Superior temporal gyrus (tissue), 1 donor: ENCODE data around the gene NPIPB6.
A peak's percentile ranks its signal among the peaks of the same experiment; 100 is the strongest.
"Not testable (repeated sequence)": the region's sequence is repeated elsewhere in the genome, so short reads cannot be mapped to it uniquely, and the experiment has no call there.

Source experiments
- DNase-seq: peaks from one replicate; pipeline ENCODE4 v3.0.0-alpha.2; 2016; ENCODE audit errors: extremely low spot score

The NPIPB6 gene

DNA sequence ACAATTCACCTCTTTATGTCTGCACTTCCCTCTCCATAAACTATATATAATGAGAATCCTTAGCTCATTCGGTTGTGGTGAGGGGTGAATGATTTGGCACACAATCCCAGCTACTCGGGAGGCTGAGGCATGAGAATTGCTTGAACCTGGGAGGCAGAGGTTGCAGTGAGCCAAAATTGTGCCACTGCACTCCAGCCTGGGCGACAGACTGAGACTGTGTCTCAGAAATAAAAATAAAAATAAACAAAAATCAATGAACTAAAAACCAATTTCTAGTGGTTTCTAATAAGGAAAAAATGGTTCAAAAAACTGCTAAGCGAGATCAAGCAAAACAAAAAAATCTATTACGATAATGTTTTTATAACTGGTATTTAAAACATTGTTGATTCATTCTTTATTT lies at the start of gene NPIPB6:
Gene NPIPB6 (minus strand): TSS at position 101 of the 400 bp plus-strand sequence. CDS start 686 bp downstream, outside the sequence.
- not testable (repeated sequence) for DNase-seq

DNA sequence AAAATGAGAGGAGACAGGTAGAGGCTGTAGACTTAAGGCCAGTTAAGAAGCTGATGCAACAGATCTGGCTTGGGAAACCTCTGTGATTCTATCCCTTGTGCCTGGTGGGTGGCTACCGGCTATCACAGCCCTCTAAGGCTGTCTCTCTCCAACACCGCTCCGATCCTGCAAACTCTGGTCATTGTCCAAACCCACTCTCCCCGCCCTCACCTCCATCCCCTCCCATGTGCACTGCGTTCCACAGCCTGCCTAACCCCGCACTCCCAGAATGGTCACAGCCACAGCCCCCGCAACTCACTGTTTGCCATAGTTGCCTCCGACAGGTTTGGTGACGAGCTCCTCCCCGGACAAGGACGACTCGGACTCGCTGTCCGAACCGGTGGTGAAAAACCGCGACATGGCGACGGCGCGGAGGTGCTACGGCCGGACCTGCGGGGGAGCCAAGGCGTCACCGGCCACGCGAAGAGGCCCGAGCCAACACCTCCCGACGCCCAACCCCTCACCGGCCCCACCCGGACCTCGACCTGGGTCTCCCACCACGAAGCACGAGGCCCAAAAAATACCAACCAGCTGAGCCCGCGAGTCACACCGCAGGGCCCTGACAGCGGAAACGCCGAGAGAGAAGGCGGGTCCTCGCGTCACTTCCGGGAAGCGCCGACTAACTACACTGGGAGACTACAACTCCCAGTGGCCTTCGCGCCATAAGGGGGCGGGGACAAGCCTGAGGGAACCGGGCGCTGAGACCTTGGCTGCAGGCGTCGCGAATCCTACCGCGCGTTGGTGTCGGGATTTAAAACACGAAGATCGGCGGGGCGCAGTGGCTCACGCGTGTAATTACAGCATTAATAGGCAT lies 40.1 kb upstream of the NPIPB6 start, which contains the start of gene EIF3CL:
Gene EIF3CL (minus strand): TSS at position 622 of the 853 bp plus-strand sequence. CDS start 223 bp downstream, at position 399.
- not testable (repeated sequence) for DNase-seq

DNA sequence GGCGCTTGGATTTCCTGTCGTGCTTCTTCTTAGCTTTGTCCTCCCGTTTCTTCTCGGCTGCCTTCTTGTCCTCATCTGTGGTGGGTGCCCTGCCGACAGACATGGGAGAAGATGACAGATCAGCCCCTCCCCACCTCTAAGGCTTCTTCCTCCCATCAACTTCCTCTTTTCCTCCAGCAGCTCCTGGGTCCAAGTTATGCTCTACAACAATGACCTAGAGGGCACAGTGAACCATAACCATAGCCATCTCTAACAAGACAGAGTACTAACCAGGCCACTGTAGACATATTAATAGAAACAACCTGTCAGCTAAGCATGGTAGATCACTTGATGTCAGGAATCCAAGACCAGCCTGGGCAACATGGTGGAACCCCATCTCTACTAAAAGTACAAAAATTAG lies 28.7 kb upstream of the NPIPB6 start:
- DNase-seq = not testable (repeated sequence)

DNA sequence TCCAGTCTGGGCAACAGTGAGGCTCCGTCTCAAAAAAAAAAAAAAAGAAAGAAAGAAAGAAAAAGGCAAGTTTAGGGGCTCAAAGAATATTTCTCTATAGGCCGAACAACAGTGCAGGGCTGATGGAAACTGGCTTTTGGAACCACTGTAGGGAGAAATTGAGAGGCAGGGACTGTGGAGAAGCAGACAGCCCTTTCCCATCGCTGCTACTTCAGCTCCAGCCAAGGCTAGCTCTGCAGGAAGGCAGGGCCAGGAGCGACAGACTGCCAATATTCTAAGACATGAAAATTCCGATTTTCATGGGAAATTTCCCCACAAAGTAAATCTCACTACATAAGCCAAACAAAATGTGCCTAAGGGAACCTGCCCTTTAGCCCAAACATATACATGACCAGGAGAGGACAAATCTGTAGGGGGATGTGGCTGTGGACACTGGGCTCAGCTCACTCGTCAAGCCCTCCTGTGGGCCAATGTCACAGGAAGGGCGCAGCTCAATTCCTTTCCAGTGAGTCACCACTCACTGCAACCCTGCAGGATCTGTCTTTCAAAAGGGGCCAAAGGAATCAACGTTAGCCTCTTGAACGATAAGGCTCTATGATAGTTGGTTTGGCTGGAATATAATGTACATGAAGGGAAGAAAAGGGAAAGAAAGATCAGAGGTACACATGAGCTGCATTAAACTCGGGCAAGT lies 19.0 kb upstream of the NPIPB6 start:
- DNase-seq = not testable (repeated sequence)

DNA sequence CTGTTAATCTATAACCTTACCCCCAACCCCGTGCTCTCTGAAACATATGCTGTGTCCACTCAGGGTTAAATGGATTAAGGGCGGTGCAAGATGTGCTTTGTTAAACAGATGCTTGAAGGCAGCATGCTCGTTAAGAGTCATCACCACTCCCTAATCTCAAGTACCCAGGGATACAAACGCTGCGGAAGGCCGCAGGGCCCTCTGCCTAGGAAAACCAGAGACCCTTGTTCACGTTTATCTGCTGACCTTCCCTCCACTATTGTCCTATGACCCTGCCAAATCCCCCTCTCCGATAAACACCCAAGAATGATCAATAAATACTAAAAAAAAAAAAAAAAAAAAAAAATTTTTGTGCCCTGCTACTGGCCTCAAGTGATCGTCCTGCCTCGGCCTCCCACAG lies 14.5 kb upstream of the NPIPB6 start:
- not testable (repeated sequence) for DNase-seq

DNA sequence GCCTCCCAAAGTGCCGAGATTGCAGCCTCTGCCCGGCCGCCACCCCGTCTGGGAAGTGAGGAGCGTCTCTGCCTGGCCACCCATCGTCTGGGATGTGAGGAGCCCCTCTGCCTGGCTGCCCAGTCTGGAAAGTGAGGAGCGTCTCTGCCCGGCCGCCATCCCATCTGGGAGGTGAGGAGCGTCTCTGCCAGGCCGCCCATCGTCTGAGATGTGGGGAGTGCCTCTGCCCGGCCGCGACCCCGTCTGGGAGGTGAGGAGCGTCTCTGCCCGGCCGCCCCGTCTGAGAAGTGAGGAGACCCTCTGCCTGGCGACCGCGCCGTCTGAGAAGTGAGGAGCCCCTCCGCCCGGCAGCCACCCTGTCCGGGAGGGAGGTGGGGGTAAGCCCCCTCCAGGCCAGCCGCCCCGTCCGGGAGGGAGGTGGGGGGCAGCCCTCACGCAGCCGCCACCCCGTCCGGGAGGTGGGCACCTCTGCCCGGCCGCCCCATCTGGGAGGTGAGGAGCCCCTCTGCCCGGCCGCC lies 13.9 kb upstream of the NPIPB6 start:
- DNase-seq = not testable (repeated sequence)

DNA sequence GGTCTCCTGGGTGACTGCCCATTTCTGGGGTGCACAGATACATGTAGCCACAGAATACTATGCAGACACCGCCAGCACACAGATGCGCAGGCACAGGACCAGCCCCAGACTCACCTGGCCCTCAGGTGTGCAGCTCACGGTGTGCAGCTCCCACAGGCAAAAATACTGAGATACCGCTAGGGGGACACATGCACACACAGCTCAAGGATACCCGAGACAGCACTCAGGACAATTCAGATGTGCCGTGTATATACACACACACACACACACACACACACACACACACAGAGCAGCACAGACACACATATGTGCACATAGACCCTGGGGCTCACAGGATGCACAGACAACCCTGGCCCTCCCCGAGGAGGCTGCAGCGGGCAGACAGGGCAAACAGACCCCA lies 11.8 kb upstream of the NPIPB6 start:
- not testable (repeated sequence) for DNase-seq

DNA sequence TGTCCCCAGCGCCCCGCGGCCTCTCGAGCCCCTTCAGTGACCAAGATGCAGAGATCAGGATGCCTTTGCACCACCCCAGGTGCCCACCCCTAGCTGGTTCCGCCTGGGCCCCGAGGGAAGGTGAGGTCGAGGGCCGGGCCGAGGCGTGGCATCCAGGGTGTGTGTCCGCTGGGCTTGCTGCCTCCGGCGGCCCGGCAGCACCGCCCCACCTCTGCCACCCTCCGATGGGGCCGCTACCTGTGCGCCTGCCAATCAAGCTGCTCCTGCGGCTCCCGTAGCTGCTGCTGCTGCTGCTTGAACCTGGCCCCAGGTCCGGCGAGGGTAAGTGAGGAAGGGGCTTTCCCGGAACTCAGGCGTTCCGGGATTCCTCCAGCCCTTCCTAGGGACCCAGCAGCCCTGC lies 11.0 kb upstream of the NPIPB6 start:
- not testable (repeated sequence) for DNase-seq

DNA sequence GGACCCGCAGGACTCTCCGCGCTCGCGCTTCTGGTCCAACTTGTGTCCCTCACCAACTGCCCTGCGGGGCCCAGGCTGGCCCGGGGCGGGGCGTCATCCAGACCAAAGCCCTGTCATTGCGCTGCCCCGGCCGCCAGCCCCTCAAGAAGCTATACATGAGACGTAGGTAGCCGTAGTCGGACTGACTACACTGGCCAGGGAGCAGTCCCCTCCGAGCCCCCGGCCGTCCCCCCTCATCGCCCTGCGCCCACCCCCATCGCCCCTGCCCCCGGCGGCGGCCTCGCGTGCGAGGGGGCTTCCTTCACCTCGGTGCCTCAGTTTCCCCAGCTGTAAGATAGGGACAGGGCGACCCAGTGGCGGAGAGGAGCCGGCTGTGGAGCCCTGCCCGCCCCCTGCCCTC lies 4.6 kb upstream of the NPIPB6 start:
- DNase-seq = not testable (repeated sequence)

DNA sequence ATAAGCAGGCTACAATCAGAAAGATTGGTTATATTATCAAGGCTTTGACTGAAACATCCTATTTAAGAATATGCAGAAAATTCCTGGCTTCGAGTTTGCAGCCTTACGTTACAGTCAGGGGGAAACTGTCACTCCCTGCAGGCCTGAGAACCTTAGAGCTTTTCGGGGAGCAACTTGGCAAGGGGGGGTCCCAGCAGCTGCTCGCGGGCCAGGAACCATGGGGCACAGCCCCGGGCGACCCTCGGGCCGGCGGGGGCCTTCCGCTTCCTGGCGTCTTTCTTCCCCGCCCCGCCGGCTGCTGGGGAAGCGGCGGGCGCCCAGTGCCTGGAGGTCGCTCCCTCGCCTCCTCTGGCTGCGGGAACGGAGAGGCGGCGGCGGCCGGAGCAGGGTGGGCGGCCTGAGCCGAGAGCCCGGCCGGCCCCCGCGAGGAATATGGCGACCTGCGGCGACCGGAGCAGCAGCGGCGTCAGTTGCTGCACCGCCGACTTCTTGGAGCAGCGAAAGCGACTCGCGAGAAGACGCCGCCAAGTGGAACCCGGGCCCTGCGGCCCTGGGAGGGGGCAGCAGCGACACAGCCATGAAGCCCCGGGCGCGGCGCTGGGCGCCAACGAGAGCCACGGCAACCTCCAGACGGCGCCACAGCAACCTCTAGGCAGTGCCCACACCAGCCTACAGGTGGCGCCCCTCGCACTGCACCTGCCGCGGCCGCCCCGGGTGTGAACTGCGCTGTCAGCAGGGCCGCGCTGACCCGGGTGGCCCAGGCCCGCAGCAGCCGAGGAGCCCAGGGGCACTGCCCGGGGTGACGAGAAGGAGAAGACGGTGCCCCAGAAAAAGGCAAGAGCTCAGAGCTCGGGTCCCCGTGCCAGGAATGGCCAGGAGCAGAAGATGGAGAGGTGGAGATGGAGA lies 1.2 kb upstream of the NPIPB6 start:
- DNase-seq = not testable (repeated sequence)

DNA sequence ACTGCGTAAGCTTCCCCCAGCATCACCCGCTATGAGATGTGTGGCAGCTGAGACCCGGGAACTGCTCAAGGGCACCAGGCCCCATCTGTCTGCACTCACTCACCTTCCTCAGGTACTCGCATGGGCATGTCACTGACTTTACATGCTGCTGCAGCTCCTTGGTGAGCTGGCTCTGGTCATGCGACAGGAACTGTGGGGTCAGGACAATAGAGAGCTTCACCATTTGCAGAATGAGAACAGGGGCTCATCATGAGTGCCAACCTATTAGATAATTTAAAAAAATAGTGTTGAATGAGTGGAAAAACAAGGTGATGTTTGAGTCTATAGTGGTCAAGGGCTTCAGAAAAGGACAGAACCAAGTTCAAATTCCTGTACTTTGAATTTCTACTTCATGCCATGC lies 708 bp downstream of the NPIPB6 start:
- not testable (repeated sequence) for DNase-seq

DNA sequence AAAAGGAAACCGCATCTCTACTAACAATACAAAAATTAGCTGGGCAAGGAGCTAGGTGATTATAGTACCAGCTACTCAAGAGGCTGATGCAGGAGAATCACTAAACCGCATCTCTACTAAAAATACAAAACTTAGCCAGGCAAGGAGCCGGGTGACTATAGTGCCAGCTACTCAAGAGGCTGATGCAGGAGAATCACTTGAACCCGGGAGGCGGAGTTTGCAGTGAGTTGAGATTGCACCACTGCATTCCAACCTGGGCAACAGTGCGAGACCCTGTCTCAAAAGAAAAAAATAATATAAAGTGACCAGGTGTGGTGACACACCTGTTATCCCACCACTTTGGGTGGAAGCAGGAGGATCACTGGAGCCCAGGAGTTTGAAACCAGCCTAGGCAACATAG lies 25.1 kb downstream of the NPIPB6 start:
- not testable (repeated sequence) for DNase-seq

DNA sequence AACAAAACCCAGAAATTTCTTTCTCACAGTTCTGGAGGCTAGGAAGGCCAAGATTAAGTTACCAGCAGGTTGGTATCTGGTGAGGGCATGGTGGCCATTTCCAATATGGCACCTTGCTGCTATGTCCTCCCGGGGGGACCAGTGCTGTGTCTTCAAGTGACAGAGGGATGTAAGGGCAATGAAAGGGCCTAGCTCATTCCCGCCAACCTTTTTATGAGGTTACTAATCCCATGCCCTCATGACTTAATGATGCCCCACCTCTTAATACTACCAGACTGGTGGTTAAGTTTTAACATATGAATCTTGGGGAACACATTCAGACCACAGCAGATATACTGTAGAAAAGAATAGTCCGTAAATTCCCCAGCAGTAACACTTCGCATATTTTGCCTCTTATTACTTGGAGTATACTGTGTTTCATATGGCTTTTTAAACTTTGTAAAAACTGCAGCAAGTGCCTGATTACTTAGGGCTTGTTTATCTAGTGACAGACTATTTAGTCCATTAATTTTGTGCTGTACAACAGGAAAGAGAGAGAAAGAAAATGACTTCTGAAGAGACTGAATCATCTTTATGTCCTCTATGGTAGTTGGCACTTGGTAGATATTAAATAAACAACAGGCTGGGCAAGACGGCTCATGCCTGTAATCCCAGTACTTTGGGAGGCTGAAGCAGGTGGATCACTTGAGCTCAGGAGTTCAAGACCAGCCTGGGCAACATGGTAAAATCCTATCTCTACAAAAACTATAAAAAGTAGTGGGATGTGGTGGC lies 26.2 kb downstream of the NPIPB6 start:
- DNase-seq = not testable (repeated sequence)

DNA sequence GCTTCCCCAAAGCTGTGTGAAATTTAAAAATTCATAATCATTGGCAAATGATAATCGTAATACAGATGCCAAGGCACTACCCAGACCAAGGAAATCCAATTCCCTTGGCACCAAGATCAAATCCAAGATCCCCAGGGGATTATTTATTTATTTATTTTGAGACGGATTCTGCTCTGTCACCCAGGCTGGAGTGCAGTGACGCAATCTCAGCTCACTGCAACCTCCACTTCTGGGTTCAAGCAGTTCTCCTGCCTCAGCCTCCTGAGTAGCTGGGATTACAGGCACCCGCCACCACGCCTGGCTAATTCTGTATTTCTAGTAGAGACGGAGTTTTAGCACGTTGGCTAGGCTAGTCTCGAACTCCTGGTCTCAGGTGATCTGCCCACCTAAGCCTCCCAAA lies 27.6 kb downstream of the NPIPB6 start:
- DNase-seq = not testable (repeated sequence)

DNA sequence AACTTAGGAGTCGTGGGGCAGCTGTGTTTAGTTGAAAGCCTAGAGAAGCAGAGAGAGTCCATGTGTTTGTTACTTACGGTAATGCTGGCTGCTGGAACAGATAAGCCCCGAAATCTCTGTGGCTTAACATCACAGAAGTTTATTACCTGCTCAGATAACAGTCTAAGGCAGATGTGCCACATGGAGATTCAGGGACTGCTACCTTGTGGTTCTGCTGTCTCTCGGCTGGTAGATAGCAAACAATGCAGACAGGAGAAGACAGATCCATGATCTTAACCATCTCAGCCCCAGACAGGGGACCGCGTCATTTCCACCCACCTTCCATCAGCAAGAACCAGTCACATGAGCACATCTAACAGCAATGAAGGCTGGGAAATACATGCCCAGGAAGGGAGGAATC lies 30.7 kb downstream of the NPIPB6 start:
- not testable (repeated sequence) for DNase-seq

DNA sequence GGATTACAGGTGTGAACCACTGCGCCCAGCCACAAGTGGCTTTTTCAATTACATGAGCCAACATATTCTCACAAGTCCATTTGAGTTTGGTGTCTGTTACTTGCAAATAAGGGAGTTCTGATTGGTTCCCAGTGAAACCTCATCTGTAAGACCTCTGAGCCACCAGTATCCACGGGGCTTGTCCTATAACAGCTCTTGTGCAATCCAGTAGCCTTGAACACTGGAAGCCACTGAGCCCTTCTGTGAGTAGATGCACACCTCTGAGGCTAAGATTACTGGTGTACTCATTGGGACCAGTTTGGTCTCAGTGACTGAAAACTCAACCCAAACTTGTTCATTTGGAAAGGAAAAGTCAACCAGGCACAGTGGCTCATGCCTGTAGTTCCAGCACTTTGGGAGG lies 32.3 kb downstream of the NPIPB6 start:
- DNase-seq = not testable (repeated sequence)

DNA sequence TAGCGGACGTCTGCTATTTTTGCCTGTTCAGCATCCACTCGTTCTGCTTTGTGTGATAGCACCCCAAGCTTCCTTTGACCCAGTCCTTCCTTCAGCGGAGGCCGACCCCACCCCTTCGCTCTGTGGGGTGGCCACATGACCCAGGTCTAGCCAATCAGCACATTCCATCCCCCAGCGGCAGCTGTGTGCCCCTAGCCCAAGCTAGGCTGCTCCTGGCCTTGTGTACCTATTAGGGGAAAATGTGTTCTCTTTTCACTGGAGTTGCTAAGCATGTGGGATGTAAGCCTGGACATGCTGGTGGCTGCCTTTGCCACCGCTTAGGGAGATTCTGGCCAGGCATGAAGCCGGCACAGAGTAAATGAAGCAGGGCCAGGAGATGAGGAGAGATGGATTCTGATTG lies 33.1 kb downstream of the NPIPB6 start:
- DNase-seq = not testable (repeated sequence)

DNA sequence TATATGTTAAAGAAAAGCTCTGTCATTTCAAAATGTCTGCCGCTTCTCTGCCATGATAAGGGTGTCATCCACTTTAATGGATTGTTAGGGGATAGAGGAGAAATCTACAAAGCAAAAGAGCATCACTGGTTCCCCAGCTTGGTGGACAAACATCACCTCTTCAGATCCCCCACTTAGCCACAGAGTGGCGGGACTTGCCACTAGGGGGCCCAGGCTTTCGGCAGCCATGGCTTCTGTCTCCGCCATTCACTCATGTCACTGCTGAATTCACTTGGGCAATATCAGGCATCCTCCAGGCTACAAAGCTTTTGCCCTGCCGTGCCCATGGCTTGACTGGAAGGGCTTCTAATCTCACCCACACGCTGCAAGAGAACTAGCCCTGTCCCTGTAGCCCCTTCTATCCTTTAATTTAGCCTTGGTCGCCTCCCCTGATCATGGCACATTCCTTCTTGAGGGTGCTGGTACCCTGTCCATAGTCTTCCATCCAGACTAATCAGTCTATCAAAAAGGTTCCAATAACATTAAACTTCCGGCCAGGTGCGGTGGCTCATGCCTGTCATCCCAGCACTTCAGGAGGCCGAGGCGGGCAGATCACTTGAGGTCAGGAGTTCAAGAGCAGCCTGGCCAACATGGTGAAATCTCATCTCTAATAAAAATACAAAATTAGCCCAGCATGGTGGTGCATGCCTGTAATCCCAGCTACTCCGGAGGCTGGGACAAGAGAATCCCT lies 36.3 kb downstream of the NPIPB6 start:
- peak; percentile 63 for DNase-seq

DNA sequence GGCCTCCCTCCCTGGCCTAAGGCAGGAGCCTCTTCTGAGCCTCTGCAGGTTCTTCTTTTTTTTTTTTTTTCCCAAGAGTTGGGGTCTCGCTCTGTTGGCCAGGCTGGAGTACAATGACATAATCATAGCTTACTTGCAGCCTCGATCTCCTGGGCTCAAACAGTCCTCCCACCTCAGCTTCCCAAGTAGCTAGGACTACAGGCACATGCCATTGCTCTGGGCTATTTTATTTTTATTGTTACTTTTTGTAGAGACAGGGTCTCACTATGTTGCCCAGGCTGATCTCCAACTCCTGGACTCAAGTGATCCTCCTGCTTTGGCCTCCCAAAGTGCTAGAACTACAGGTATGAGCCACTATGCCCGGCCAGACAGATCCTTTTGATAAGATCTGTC lies 38.4 kb downstream of the NPIPB6 start:
- DNase-seq = no peak
